ENCODE data around the gene LITAF.

Gene LITAF

GRCh38 chr16:11546608-11547061 lies 40.1 kb downstream of the LITAF start:
- peaks cover 42% of the 10 kb centered on the region for H3K36me3 ChIP-seq (ENCODE audit: insufficient read depth, insufficient read length, low read length)
- no peak for TF ChIP-seq YY1 (IDR thresholded peaks at IDR 0.05; ENCODE audit: insufficient read depth, insufficient read length)
- TF ChIP-seq ZNF274 (IDR thresholded peaks at IDR 0.05; ENCODE audit: low read depth, low read length), result no peak
- no peak for TF ChIP-seq SUZ12 (IDR thresholded peaks at IDR 0.05; ENCODE audit: extremely low read depth, insufficient read depth, insufficient read length)
- H3K27me3 ChIP-seq (ENCODE audit: insufficient read depth, insufficient read length), result no peaks in the 10 kb centered on the region
- no peaks in the 10 kb centered on the region for H3K9me3 ChIP-seq (ENCODE audit: insufficient read depth, low read length)
- DNase-seq (ENCODE audit: low read depth, low spot score), result no peak
- H3K4me3 ChIP-seq (ENCODE audit: insufficient read length, low read depth), result no peak overlapping the region
- no peak overlapping the region for H3K9ac ChIP-seq (ENCODE audit: insufficient read length, low read depth)
- H3K4me1 ChIP-seq (ENCODE audit: insufficient read depth, insufficient read length), result peaks cover 8% of the 10 kb centered on the region

- Histone ChIP-seq H3K9ac (ENCODE audit: insufficient read length, low read depth) (no peak overlapping the region), H3K4me1 (ENCODE audit: insufficient read depth, insufficient read length) (peaks cover 13% of the 10 kb centered on the region), H3K36me3 (ENCODE audit: insufficient read depth, insufficient read length, low read length) (peaks cover 15% of the 10 kb centered on the region), H3K4me3 (ENCODE audit: insufficient read length, low read depth) (peak overlapping the region; percentile 3), H3K9me3 (ENCODE audit: insufficient read depth, low read length) (no peaks in the 10 kb centered on the region), H3K27me3 (ENCODE audit: insufficient read depth, insufficient read length) (no peaks in the 10 kb centered on the region)
- peak; percentile 35 for DNase-seq (ENCODE audit: low read depth, low spot score)
- no peak for TF ChIP-seq YY1 (IDR thresholded peaks at IDR 0.05; ENCODE audit: insufficient read depth, insufficient read length)
- no peak for TF ChIP-seq SUZ12 (IDR thresholded peaks at IDR 0.05; ENCODE audit: extremely low read depth, insufficient read depth, insufficient read length)
- TF ChIP-seq ZNF274 (IDR thresholded peaks at IDR 0.05; ENCODE audit: low read depth, low read length), result no peak
These were observed 42.9 kb downstream of the LITAF start for GRCh38 chr16:11543661-11544393.

DNA sequence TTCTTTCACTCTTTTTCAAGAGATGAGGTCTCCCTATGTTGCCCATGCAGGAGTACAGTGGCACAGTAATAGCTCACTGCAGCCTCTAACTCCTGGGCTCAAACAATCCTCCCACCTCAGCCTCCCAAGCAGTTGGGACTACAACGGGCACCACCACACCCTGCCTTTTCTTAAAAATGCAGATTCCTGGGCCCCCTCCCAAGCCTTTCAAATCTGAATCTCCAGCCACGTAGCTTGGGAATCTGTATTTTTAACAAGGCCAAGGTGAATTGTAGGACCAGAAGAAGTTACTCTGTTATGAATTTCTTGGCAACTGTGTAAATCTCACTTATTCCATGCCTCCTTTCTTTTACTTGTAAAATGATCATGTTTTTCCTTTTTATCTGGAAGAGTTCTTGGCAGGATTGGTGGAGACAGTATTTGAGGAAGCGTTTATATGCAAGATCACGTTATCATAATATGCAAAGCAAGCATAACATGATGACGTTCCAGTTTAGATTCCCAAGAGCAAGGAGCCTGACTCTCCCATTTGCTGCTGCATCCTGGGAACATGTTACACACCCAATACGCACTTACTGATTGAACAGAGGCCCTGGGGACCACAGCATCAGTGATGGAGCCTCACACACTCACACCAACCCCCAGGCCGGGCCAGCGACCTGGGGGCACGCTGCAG lies 44.5 kb downstream of the LITAF start:
- Histone ChIP-seq H3K36me3 (ENCODE audit: insufficient read depth, insufficient read length, low read length) (no peaks in the 10 kb centered on the region), H3K9ac (ENCODE audit: insufficient read length, low read depth) (no peak overlapping the region), H3K4me1 (ENCODE audit: insufficient read depth, insufficient read length) (peaks cover 13% of the 10 kb centered on the region), H3K9me3 (ENCODE audit: insufficient read depth, low read length) (no peaks in the 10 kb centered on the region), H3K27me3 (ENCODE audit: insufficient read depth, insufficient read length) (no peaks in the 10 kb centered on the region), H3K4me3 (ENCODE audit: insufficient read length, low read depth) (no peak overlapping the region)
- DNase-seq (ENCODE audit: low read depth, low spot score), result no peak
- TF ChIP-seq ZNF274 (IDR thresholded peaks at IDR 0.05; ENCODE audit: low read depth, low read length) (no peak), SUZ12 (IDR thresholded peaks at IDR 0.05; ENCODE audit: extremely low read depth, insufficient read depth, insufficient read length) (no peak), YY1 (IDR thresholded peaks at IDR 0.05; ENCODE audit: insufficient read depth, insufficient read length) (no peak)

GRCh38 chr16:11539641-11540050 lies 47.1 kb downstream of the LITAF start:
- Histone ChIP-seq H3K4me3 (ENCODE audit: insufficient read length, low read depth) (no peak overlapping the region), H3K9ac (ENCODE audit: insufficient read length, low read depth) (no peak overlapping the region), H3K27me3 (ENCODE audit: insufficient read depth, insufficient read length) (no peaks in the 10 kb centered on the region), H3K4me1 (ENCODE audit: insufficient read depth, insufficient read length) (peaks cover 13% of the 10 kb centered on the region), H3K9me3 (ENCODE audit: insufficient read depth, low read length) (no peaks in the 10 kb centered on the region), H3K36me3 (ENCODE audit: insufficient read depth, insufficient read length, low read length) (no peaks in the 10 kb centered on the region)
- TF ChIP-seq SUZ12 (IDR thresholded peaks at IDR 0.05; ENCODE audit: extremely low read depth, insufficient read depth, insufficient read length) (no peak), YY1 (IDR thresholded peaks at IDR 0.05; ENCODE audit: insufficient read depth, insufficient read length) (no peak), ZNF274 (IDR thresholded peaks at IDR 0.05; ENCODE audit: low read depth, low read length) (no peak)
- DNase-seq (ENCODE audit: low read depth, low spot score), result no peak

GRCh38 chr16:11538880-11539279 lies 47.8 kb downstream of the LITAF start:
- Histone ChIP-seq H3K36me3 (ENCODE audit: insufficient read depth, insufficient read length, low read length) (no peaks in the 10 kb centered on the region), H3K4me1 (ENCODE audit: insufficient read depth, insufficient read length) (peaks cover 11% of the 10 kb centered on the region), H3K4me3 (ENCODE audit: insufficient read length, low read depth) (no peak overlapping the region), H3K9me3 (ENCODE audit: insufficient read depth, low read length) (no peaks in the 10 kb centered on the region), H3K27me3 (ENCODE audit: insufficient read depth, insufficient read length) (no peaks in the 10 kb centered on the region), H3K9ac (ENCODE audit: insufficient read length, low read depth) (no peak overlapping the region)
- no peak for DNase-seq (ENCODE audit: low read depth, low spot score)
- TF ChIP-seq SUZ12 (IDR thresholded peaks at IDR 0.05; ENCODE audit: extremely low read depth, insufficient read depth, insufficient read length) (no peak), ZNF274 (IDR thresholded peaks at IDR 0.05; ENCODE audit: low read depth, low read length) (no peak), YY1 (IDR thresholded peaks at IDR 0.05; ENCODE audit: insufficient read depth, insufficient read length) (no peak)

GRCh38 chr16:11536104-11536866 lies 50.4 kb downstream of the LITAF start:
- H3K9me3 ChIP-seq (ENCODE audit: insufficient read depth, low read length), result no peaks in the 10 kb centered on the region
- H3K4me3 ChIP-seq (ENCODE audit: insufficient read length, low read depth), result no peak overlapping the region
- no peaks in the 10 kb centered on the region for H3K36me3 ChIP-seq (ENCODE audit: insufficient read depth, insufficient read length, low read length)
- no peak for DNase-seq (ENCODE audit: low read depth, low spot score)
- peaks cover 5% of the 10 kb centered on the region for H3K4me1 ChIP-seq (ENCODE audit: insufficient read depth, insufficient read length)
- H3K9ac ChIP-seq (ENCODE audit: insufficient read length, low read depth), result no peak overlapping the region
- TF ChIP-seq SUZ12 (IDR thresholded peaks at IDR 0.05; ENCODE audit: extremely low read depth, insufficient read depth, insufficient read length), result no peak
- TF ChIP-seq ZNF274 (IDR thresholded peaks at IDR 0.05; ENCODE audit: low read depth, low read length), result no peak
- no peak for TF ChIP-seq YY1 (IDR thresholded peaks at IDR 0.05; ENCODE audit: insufficient read depth, insufficient read length)
- no peaks in the 10 kb centered on the region for H3K27me3 ChIP-seq (ENCODE audit: insufficient read depth, insufficient read length)

DNA sequence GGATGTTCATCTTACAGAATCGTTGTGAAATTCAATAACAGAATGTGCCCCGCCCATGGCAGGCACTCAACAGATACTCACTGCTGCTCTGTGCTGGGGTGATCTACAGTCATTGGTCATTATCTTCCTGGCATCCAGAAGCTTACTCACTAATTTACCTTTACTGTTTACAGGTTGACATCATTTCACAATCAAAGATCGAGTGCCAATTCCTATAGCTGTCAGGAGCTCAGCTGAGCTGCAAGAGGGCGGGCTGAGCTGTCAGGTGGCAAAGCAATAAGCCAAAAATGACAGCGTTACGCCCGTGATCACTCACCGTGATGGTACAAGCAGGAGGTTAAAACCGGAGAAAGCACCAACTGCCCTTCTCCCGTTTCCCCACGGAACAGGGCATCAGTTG lies 51.2 kb downstream of the LITAF start:
- TF ChIP-seq SUZ12 (IDR thresholded peaks at IDR 0.05; ENCODE audit: extremely low read depth, insufficient read depth, insufficient read length) (no peak), YY1 (IDR thresholded peaks at IDR 0.05; ENCODE audit: insufficient read depth, insufficient read length) (no peak), ZNF274 (IDR thresholded peaks at IDR 0.05; ENCODE audit: low read depth, low read length) (no peak)
- Histone ChIP-seq H3K36me3 (ENCODE audit: insufficient read depth, insufficient read length, low read length) (no peaks in the 10 kb centered on the region), H3K4me3 (ENCODE audit: insufficient read length, low read depth) (no peak overlapping the region), H3K9me3 (ENCODE audit: insufficient read depth, low read length) (no peaks in the 10 kb centered on the region), H3K4me1 (ENCODE audit: insufficient read depth, insufficient read length) (peaks cover 11% of the 10 kb centered on the region), H3K27me3 (ENCODE audit: insufficient read depth, insufficient read length) (no peaks in the 10 kb centered on the region), H3K9ac (ENCODE audit: insufficient read length, low read depth) (no peak overlapping the region)
- DNase-seq (ENCODE audit: low read depth, low spot score), result no peak
